Testis (tissue), 2 donors: ENCODE data around the gene CREB3L4.

Experiments
- POLR2A ChIP-seq: fragments of 450-650 bp; IDR thresholded peaks from one replicate; pipeline ENCODE4 v1.6.1; 2017; ENCODE audit warnings: antibody characterized with exemption, mild to moderate bottlenecking, moderate library complexity
- TF ChIP-seq, protein P1 (sequence below), 3 experiments: fragments of 450-650 bp in 2 of 3; fragments of 200-600 bp in 1 of 3; sonication (generic) in 1 of 3; IDR thresholded peaks; one replicate each; pipeline ENCODE4 v1.5.1; 2016 to 2019; ENCODE audit warnings: antibody characterized with exemption in 3 of 3, mild to moderate bottlenecking in 2 of 3, moderate library complexity in 1 of 3

DNA sequence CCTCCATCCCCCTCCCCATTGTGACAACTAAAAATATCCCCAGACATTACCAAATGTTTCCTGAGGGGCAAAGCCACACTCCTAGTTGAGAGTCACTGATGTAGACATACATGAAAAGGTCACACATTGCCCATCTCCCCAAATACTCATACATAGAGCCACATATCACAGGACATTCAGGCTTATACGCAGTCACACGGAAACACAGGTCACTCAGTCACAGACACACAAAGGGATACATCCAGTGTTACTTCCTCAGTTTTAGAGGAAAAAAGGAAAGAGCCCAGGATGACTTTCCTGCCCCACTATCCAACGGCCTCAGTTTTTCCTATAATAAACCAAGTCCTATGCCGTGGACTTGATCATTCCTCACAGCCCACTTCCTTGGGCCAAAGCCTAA lies 6.3 kb upstream of the CREB3L4 start:
- TF ChIP-seq, protein P1, sequence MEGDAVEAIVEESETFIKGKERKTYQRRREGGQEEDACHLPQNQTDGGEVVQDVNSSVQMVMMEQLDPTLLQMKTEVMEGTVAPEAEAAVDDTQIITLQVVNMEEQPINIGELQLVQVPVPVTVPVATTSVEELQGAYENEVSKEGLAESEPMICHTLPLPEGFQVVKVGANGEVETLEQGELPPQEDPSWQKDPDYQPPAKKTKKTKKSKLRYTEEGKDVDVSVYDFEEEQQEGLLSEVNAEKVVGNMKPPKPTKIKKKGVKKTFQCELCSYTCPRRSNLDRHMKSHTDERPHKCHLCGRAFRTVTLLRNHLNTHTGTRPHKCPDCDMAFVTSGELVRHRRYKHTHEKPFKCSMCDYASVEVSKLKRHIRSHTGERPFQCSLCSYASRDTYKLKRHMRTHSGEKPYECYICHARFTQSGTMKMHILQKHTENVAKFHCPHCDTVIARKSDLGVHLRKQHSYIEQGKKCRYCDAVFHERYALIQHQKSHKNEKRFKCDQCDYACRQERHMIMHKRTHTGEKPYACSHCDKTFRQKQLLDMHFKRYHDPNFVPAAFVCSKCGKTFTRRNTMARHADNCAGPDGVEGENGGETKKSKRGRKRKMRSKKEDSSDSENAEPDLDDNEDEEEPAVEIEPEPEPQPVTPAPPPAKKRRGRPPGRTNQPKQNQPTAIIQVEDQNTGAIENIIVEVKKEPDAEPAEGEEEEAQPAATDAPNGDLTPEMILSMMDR (IDR thresholded peaks at IDR 0.05), result no peak
- no peak for TF ChIP-seq POLR2A
